Cardiac fibroblast (primary cell): ENCODE results near the gene MEIKIN.

Source experiments
- DNase-seq, 2 donors: peaks; one replicate each; pipeline versions ENCODE4 v3.0.0 to v3.0.0-alpha.2; 2010; ENCODE audit warnings: low read depth in 2 of 2
- H3K4me3 ChIP-seq, 2 donors: replicated peaks in 1 of 2; 1 replicate in 1 of 2; 2 replicates in 1 of 2; pipeline ENCODE4 v1.5.1; 2011; ENCODE audit warnings: low read depth in 2 of 2, low read length in 2 of 2, mild to moderate bottlenecking in 2 of 2, moderate library complexity in 1 of 2
- CTCF ChIP-seq: IDR thresholded peaks from one replicate; pipeline ENCODE4 v1.5.1; 2011; ENCODE audit warnings: low read depth, mild to moderate bottlenecking, low read length, inconsistent platforms

MEIKIN gene

DNA sequence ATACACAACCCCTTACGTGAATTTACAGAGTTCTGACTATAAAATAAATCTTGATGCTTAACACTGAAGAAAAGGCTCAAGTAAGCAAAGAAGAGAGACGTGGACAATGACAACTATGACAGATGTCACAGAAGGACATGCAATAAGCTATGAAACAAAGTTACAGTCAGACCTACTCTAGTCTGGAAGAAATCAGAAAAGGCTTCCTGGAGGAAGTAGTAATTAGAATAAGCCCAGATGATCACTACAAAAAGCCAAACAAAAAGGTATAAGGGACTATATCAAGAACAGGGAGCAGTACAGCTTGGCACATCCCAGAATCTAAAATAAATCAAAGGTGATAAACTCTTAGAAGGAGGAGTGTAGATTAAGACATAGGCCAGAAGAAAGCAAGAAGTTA lies 154.9 kb downstream of the MEIKIN start:
- DNase-seq: no peak
- TF ChIP-seq CTCF: no peak
- no peak overlapping the region for H3K4me3 ChIP-seq

DNA sequence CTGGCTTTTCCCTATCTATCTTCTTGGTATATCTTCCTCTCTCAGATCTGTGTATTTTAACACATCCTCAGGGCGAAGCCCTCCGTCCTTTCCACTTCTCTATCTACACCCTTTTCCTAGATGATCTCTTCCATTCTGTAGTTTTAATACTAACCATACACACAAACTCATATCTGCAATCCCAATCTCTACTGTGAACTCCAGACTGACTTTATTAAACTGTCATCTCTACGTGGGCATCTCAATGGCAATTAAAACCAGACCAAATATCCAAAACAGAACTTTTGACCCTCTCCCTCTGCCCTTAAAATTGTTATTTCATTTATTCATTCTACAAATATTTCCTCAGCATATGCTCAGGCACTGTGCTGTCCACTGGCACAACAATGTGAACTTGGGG lies 155.7 kb downstream of the MEIKIN start:
- DNase-seq: no peak
- H3K4me3 ChIP-seq: no peak overlapping the region
- no peak for TF ChIP-seq CTCF

GRCh38 chr5:131787736-131788135 lies 157.7 kb downstream of the MEIKIN start:
- no peak overlapping the region for H3K4me3 ChIP-seq
- no peak for DNase-seq
- TF ChIP-seq CTCF: no peak

- no peak overlapping the region for H3K4me3 ChIP-seq
- no peak for TF ChIP-seq CTCF
- no peak for DNase-seq
These were observed 158.4 kb downstream of the MEIKIN start for GRCh38 chr5:131786900-131787692.

GRCh38 chr5:131786036-131786435 lies 159.4 kb downstream of the MEIKIN start:
- no peak for TF ChIP-seq CTCF
- no peak overlapping the region for H3K4me3 ChIP-seq
- DNase-seq: no peak

DNA sequence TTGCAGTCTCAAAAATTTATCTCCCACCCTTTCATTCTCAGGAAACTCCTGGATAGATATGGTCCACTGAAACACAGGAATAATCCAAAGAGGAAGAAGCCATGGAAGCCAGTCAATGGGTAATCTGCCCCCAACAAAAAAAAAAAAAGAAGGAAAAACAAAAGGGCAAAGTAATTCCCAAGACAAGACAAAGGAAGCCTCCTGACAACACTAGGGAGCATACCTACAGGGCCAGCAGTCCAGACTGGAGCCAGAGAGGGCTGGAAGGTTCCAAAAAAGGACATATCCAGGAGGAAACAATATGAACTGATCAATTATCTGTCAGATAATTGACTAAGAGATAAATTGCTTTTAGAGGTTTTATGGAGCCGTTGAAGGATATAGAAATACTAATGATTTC lies 161.6 kb downstream of the MEIKIN start:
- no peak for DNase-seq
- H3K4me3 ChIP-seq: no peak overlapping the region
- TF ChIP-seq CTCF: no peak

DNA sequence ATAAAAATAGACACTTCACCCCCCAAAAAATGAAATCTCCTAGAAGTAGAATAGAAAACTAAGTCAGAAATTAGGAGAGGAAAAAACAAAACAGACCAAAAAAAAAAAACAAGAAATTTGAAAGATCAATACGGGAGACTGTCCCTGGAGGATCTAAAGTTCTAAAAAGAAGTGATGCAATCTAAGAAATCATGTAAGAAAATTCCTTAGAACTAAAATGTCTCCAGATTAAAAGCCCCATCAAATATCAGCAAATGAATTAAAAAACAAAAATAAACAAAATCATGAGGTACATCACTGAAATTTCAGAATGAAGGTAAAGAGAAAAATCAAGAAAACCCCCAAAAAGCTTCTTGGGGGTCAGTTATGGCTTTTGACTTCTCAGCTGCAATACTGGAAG lies 162.1 kb downstream of the MEIKIN start:
- no peak overlapping the region for H3K4me3 ChIP-seq
- DNase-seq: no peak
- TF ChIP-seq CTCF: no peak
